Measurements from ENCODE around the gene MICA. TPM values are rescaled to one million over a fixed set of nuclear protein-coding genes. Genes with fewer than 3 reads are reported as not detected.
"Not testable (repeated sequence)": the region's sequence is repeated elsewhere in the genome, so short reads cannot be mapped to it uniquely, and the experiment has no call there.

MICA gene
- polyA plus RNA-seq, 1 donor, result 4.2 TPM

GRCh38 chr6:31362751-31363150 is 40.6 kb upstream of the MICA start:
- H3K27ac ChIP-seq (ENCODE audit: low read length), result no peak overlapping the region
- H3K4me3 ChIP-seq (ENCODE audit: low read length), result no peak overlapping the region
- peaks cover 40% of the 10 kb centered on the region for H3K27me3 ChIP-seq (ENCODE audit: control insufficient read depth, insufficient read depth, low read length)
- WGBS (ENCODE audit: insufficient coverage, low lambda C conversion rate), result 40% methylated on average over 1 of the region's 5 CpGs
- no peaks in the 10 kb centered on the region for H3K4me1 ChIP-seq (ENCODE audit: control insufficient read depth, insufficient read depth, low read length)
- DNase-seq, result no peak
- H3K36me3 ChIP-seq (ENCODE audit: control insufficient read depth, insufficient read depth, low read length), result no peaks in the 10 kb centered on the region
- H3K9me3 ChIP-seq (ENCODE audit: control insufficient read depth, low read depth, low read length), result no peaks in the 10 kb centered on the region

- H3K27me3 ChIP-seq (ENCODE audit: control insufficient read depth, insufficient read depth, low read length), result peaks cover 41% of the 10 kb centered on the region
- no peaks in the 10 kb centered on the region for H3K36me3 ChIP-seq (ENCODE audit: control insufficient read depth, insufficient read depth, low read length)
- no peak overlapping the region for H3K4me3 ChIP-seq (ENCODE audit: low read length)
- no peak for DNase-seq
- no peaks in the 10 kb centered on the region for H3K4me1 ChIP-seq (ENCODE audit: control insufficient read depth, insufficient read depth, low read length)
- no peak overlapping the region for H3K27ac ChIP-seq (ENCODE audit: low read length)
- H3K9me3 ChIP-seq (ENCODE audit: control insufficient read depth, low read depth, low read length), result no peaks in the 10 kb centered on the region
Measured at GRCh38 chr6:31363811-31364210, 39.6 kb upstream of the MICA start.

DNA sequence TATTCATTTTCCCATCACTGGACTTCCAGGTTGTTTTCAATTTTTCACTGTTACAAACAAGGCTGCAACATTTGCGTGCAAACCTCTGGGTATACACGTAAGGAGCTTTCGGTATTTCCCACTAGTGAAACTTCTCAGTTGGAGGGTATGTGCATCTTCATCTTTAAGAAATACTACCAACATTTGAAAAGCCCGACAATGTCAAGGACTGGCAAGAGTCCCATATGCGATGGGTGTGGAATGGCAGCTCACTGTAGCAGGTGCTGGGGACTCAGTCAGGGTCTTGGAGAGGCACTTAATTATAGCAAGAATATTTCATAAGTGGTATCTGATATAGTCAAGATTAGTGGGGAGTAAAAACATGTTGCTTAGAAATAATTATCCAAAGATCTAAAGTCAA is 37.5 kb upstream of the MICA start:
- peaks cover 40% of the 10 kb centered on the region for H3K27me3 ChIP-seq (ENCODE audit: control insufficient read depth, insufficient read depth, low read length)
- H3K27ac ChIP-seq (ENCODE audit: low read length), result no peak overlapping the region
- H3K9me3 ChIP-seq (ENCODE audit: control insufficient read depth, low read depth, low read length), result no peaks in the 10 kb centered on the region
- no peak overlapping the region for H3K4me3 ChIP-seq (ENCODE audit: low read length)
- H3K4me1 ChIP-seq (ENCODE audit: control insufficient read depth, insufficient read depth, low read length), result no peaks in the 10 kb centered on the region
- DNase-seq, result no peak
- WGBS (ENCODE audit: insufficient coverage, low lambda C conversion rate), result no CpG with 5 or more reads among the region's 5 CpGs
- H3K36me3 ChIP-seq (ENCODE audit: control insufficient read depth, insufficient read depth, low read length), result no peaks in the 10 kb centered on the region

- H3K4me3 ChIP-seq (ENCODE audit: low read length), result no peak overlapping the region
- H3K27ac ChIP-seq (ENCODE audit: low read length), result no peak overlapping the region
- peak; percentile 77 to 92 for DNase-seq
- H3K9me3 ChIP-seq (ENCODE audit: control insufficient read depth, low read depth, low read length), result no peaks in the 10 kb centered on the region
- H3K27me3 ChIP-seq (ENCODE audit: control insufficient read depth, insufficient read depth, low read length), result peaks cover 40% of the 10 kb centered on the region
- no peaks in the 10 kb centered on the region for H3K4me1 ChIP-seq (ENCODE audit: control insufficient read depth, insufficient read depth, low read length)
- no peaks in the 10 kb centered on the region for H3K36me3 ChIP-seq (ENCODE audit: control insufficient read depth, insufficient read depth, low read length)
- WGBS (ENCODE audit: insufficient coverage, low lambda C conversion rate), result no CpG with 5 or more reads among the region's 30 CpGs
Measured at GRCh38 chr6:31366693-31367470, 36.5 kb upstream of the MICA start.

DNA sequence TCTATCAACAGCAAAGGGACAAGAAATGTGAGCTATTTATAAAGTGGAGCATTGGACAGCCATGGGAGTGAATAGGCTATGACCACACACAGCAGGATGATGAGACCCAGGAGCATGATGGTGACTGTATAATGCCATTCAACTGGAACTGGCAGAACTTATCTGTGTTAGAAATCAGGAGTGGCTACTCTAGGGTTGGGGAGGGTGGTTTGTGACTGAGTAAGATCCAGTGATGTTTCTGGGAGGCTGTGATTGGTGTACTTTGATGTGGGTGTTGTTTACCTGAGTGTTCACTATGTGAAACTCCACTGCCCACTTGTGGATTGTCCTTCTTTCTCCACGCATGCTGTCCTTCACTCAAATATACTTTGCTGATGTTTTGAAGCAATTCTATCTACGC is 34.9 kb upstream of the MICA start:
- no peaks in the 10 kb centered on the region for H3K9me3 ChIP-seq (ENCODE audit: control insufficient read depth, low read depth, low read length)
- WGBS (ENCODE audit: insufficient coverage, low lambda C conversion rate), result 100% methylated on average over 1 of the region's 2 CpGs

GRCh38 chr6:31374118-31374517 is 29.3 kb upstream of the MICA start:
- not testable (repeated sequence) for H3K27me3 ChIP-seq (ENCODE audit: control insufficient read depth, insufficient read depth, low read length); DNase-seq
- no CpG with 5 or more reads among the region's 8 CpGs for WGBS (ENCODE audit: insufficient coverage, low lambda C conversion rate)

More for the DNA sequence above, 34.9 kb upstream of the MICA start:
- Histone ChIP-seq H3K4me3 (ENCODE audit: low read length) (no peak overlapping the region), H3K27ac (ENCODE audit: low read length) (no peak overlapping the region), H3K4me1 (ENCODE audit: control insufficient read depth, insufficient read depth, low read length) (no peaks in the 10 kb centered on the region), H3K36me3 (ENCODE audit: control insufficient read depth, insufficient read depth, low read length) (no peaks in the 10 kb centered on the region), H3K27me3 (ENCODE audit: control insufficient read depth, insufficient read depth, low read length) (peaks cover 32% of the 10 kb centered on the region)
- DNase-seq, result no peak

GRCh38 chr6:31375699-31376098 is 27.7 kb upstream of the MICA start:
- H3K4me1 ChIP-seq (ENCODE audit: control insufficient read depth, insufficient read depth, low read length), result peaks cover 11% of the 10 kb centered on the region
- peaks cover 8% of the 10 kb centered on the region for H3K27me3 ChIP-seq (ENCODE audit: control insufficient read depth, insufficient read depth, low read length)
- no peaks in the 10 kb centered on the region for H3K9me3 ChIP-seq (ENCODE audit: control insufficient read depth, low read depth, low read length)
- DNase-seq, result no peak
- H3K36me3 ChIP-seq (ENCODE audit: control insufficient read depth, insufficient read depth, low read length), result no peaks in the 10 kb centered on the region
- H3K4me3 ChIP-seq (ENCODE audit: low read length), result no peak overlapping the region
- no peak overlapping the region for H3K27ac ChIP-seq (ENCODE audit: low read length)

More at GRCh38 chr6:31374118-31374517, 29.3 kb upstream of the MICA start:
- H3K4me1 ChIP-seq (ENCODE audit: control insufficient read depth, insufficient read depth, low read length), result peaks cover 11% of the 10 kb centered on the region
- not testable (repeated sequence) for H3K36me3 ChIP-seq (ENCODE audit: control insufficient read depth, insufficient read depth, low read length); H3K4me3 ChIP-seq (ENCODE audit: low read length); H3K27ac ChIP-seq (ENCODE audit: low read length); H3K9me3 ChIP-seq (ENCODE audit: control insufficient read depth, low read depth, low read length)

DNA sequence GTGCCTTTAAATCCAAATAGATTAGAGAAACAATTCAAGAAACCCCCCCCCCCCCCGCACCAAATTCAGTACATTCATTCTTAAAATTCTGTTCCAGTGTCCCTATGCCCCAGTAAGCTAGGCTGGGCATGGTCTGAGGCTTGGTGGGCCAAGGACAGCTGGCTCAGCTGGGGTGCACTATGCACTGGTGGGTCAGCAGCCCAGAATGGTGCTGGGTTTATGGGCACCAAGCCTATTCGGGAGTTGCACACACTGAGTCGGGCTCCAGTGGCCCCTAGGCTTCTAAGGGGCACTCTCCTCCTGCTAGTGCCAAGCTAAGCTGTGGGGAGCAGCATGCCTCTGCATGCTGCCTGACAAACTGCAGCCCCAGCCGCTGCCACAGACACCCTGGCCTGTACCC is 26.4 kb upstream of the MICA start:
- Histone ChIP-seq H3K27ac (ENCODE audit: low read length) (no peak overlapping the region), H3K4me1 (ENCODE audit: control insufficient read depth, insufficient read depth, low read length) (peaks cover 11% of the 10 kb centered on the region), H3K36me3 (ENCODE audit: control insufficient read depth, insufficient read depth, low read length) (no peaks in the 10 kb centered on the region), H3K9me3 (ENCODE audit: control insufficient read depth, low read depth, low read length) (no peaks in the 10 kb centered on the region), H3K27me3 (ENCODE audit: control insufficient read depth, insufficient read depth, low read length) (peaks cover 9% of the 10 kb centered on the region), H3K4me3 (ENCODE audit: low read length) (no peak overlapping the region)
- no CpG with 5 or more reads among the region's 4 CpGs for WGBS (ENCODE audit: insufficient coverage, low lambda C conversion rate)
- DNase-seq, result no peak

GRCh38 chr6:31378062-31378720 is 25.2 kb upstream of the MICA start:
- H3K27ac ChIP-seq (ENCODE audit: low read length), result no peak overlapping the region
- WGBS (ENCODE audit: insufficient coverage, low lambda C conversion rate), result no CpG with 5 or more reads among the region's 9 CpGs
- no peak overlapping the region for H3K4me3 ChIP-seq (ENCODE audit: low read length)
- peaks cover 13% of the 10 kb centered on the region for H3K27me3 ChIP-seq (ENCODE audit: control insufficient read depth, insufficient read depth, low read length)
- H3K4me1 ChIP-seq (ENCODE audit: control insufficient read depth, insufficient read depth, low read length), result peaks cover 11% of the 10 kb centered on the region
- H3K36me3 ChIP-seq (ENCODE audit: control insufficient read depth, insufficient read depth, low read length), result no peaks in the 10 kb centered on the region
- H3K9me3 ChIP-seq (ENCODE audit: control insufficient read depth, low read depth, low read length), result no peaks in the 10 kb centered on the region
- peak; percentile 76 to 85 for DNase-seq

DNA sequence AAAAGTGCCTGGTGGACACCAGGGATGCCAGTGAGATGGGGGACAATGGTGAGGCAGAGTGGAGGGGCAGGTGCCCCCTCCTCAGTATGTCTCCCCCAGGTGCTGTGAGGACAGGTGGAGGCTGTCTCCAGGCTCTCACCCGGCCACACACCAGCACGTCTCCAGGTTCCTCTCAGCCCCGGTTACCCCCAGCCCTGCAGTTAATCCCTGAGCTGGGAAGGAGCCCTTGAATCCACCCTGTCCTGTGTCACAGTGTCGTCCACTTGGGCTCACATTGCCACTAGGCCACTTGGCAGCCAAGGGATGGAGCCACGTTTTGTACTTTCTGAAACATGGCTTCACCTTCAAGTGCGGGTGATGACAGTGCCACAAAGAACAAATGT is 24.7 kb upstream of the MICA start:
- Histone ChIP-seq H3K4me1 (ENCODE audit: control insufficient read depth, insufficient read depth, low read length) (peaks cover 11% of the 10 kb centered on the region), H3K27ac (ENCODE audit: low read length) (no peak overlapping the region), H3K36me3 (ENCODE audit: control insufficient read depth, insufficient read depth, low read length) (no peaks in the 10 kb centered on the region), H3K9me3 (ENCODE audit: control insufficient read depth, low read depth, low read length) (no peaks in the 10 kb centered on the region), H3K27me3 (ENCODE audit: control insufficient read depth, insufficient read depth, low read length) (peaks cover 13% of the 10 kb centered on the region), H3K4me3 (ENCODE audit: low read length) (no peak overlapping the region)
- no peak for DNase-seq
- WGBS (ENCODE audit: insufficient coverage, low lambda C conversion rate), result no CpG with 5 or more reads among the region's 6 CpGs

DNA sequence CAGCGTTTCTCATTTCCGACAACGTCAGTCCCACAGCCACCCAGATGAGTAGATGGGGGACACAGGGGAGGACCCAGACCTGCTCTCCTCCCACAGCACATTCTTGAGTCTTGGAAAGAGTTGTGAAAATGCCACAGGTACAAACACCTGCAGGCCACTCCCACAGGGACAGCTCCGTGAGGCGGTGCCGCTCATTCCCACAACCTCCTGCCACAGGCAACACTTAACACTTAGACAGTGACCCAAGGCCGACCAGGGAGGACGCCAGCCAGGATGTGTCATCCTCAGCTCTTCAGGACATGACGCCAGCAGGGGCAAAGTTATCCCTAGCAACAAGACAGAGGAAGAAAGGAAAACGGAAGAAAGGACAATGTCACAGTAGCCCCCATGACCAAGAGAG is 23.5 kb upstream of the MICA start:
- DNase-seq, result no peak
- H3K9me3 ChIP-seq (ENCODE audit: control insufficient read depth, low read depth, low read length), result no peaks in the 10 kb centered on the region
- no peak overlapping the region for H3K4me3 ChIP-seq (ENCODE audit: low read length)
- no CpG with 5 or more reads among the region's 10 CpGs for WGBS (ENCODE audit: insufficient coverage, low lambda C conversion rate)
- H3K27me3 ChIP-seq (ENCODE audit: control insufficient read depth, insufficient read depth, low read length), result peaks cover 11% of the 10 kb centered on the region
- H3K4me1 ChIP-seq (ENCODE audit: control insufficient read depth, insufficient read depth, low read length), result peaks cover 11% of the 10 kb centered on the region
- no peaks in the 10 kb centered on the region for H3K36me3 ChIP-seq (ENCODE audit: control insufficient read depth, insufficient read depth, low read length)
- H3K27ac ChIP-seq (ENCODE audit: low read length), result no peak overlapping the region
